NCI-H2029 treated with DMSO at 0.1 percent for 48 hours (cell line): ENCODE results near the gene CAPZA1.
A peak's percentile ranks its signal among the peaks of the same experiment; 100 is the strongest.

Experiments
- DNase-seq: peaks from one replicate; lab custom pipeline; 2025; lab: John Stamatoyannopoulos, UW

The CAPZA1 gene

GRCh38 chr1:112715264-112716053 is 95.8 kb downstream of the CAPZA1 start, which contains the start of gene PPM1J:
Gene PPM1J (minus strand): TSS chr1:112715332. CDS start chr1:112715301, 31 bp downstream.
- DNase-seq = peak; percentile 50

- peak; percentile 49 for DNase-seq
Measured at GRCh38 chr1:112716133-112716720, 96.6 kb downstream of the CAPZA1 start.

- DNase-seq = no peak
Measured at GRCh38 chr1:112717263-112717873, 97.7 kb downstream of the CAPZA1 start.

DNA sequence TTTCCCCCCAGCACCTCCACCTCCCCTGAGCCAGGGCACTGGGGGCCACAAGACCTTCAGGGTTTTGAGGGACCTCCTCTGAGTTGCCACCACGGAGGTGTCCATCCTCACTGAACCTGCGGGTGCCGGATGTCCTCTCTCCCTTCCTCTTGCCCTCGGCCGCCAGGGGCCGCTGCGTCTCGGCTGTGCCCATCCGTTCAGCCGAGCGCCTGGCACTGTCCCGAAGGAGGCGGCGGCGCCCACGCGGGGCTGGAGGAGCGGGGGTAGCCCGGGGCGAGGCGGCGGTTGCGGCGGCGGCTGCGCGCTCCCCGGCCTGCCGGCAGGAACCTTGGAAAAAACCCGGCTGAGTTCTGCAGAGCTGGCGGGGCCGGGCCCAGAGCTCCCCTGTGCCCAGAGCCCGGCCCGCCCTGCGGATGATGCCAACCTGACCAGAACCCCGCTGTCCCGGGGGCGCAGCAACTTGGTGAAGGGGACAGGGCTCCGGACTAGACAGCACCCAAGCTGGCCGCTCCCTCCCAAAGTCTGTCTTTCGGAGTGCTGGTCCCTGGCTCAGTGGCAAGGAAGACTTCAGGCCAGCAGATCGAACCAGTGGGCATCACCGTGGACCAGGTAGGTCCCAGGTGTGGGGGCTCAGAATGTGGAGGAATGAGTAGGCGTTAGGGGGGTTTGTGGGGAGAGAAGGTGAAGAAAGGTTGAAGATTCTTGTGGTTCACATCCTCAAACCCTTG is 99.2 kb downstream of the CAPZA1 start:
- no peak for DNase-seq

DNA sequence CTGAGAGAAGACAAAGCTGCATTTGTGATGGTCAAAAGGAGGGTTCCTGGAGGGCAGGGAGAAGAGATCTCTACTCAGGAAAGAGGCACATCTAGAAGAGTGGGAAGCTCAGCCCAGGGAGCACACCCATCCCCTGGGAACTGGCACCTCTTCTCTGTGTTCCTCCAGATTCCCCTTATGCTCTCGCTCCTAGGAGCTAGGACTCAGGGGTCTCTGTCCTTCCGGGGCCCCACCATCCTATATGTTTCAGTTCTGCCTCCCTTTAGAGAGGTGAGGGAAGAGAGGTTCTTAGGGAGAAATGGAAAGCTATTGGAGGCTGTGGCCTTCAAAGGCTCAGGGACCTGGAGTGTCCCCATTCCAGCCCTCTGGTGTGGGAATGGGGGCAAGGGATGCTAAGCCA is 100.1 kb downstream of the CAPZA1 start:
- no peak for DNase-seq

- DNase-seq = no peak
Measured at GRCh38 chr1:112720800-112721199, 101.2 kb downstream of the CAPZA1 start.
